Calu3 (cell line): ENCODE data around the gene SEL1L. TPM values are rescaled to one million over a fixed set of nuclear protein-coding genes. Genes with fewer than 3 reads are reported as not detected.

Source experiments
- BruUV-seq: library from RNA; stranded (reverse); fragments of 400-500 nt; replicated peaks from 2 replicates; lab custom pipeline; 2021; lab: Mats Ljungman, UMichigan
- CTCF ChIA-PET: fragments of 300-600 bp; sonication (Branson Sonifier 250); formaldehyde crosslinking; loops from one replicate; lab custom pipeline; 2022; ENCODE audit warnings: antibody characterized with exemption; lab: Charles Lee
- DNase-seq: peaks from one replicate; pipeline ENCODE4 v3.0.0; 2022
- H3K27ac Mint-ChIP-seq: one replicate; pipeline ENCODE4 v1.8.0; 2022; ENCODE audit warnings: mixed read lengths; ENCODE audit not compliant: unreplicated experiment
- H3K27me3 Mint-ChIP-seq: one replicate; pipeline ENCODE4 v1.8.0; 2022; ENCODE audit warnings: mixed read lengths; ENCODE audit not compliant: unreplicated experiment
- H3K36me3 Mint-ChIP-seq: one replicate; pipeline ENCODE4 v1.8.0; 2022; ENCODE audit warnings: mild to moderate bottlenecking, moderate library complexity, mixed read lengths; ENCODE audit not compliant: insufficient read depth, unreplicated experiment
- H3K4me1 Mint-ChIP-seq: one replicate; pipeline ENCODE4 v1.8.0; 2022; ENCODE audit warnings: mild to moderate bottlenecking, low read depth, mixed read lengths; ENCODE audit not compliant: unreplicated experiment
- H3K4me3 Mint-ChIP-seq: one replicate; pipeline ENCODE4 v1.8.0; 2022; ENCODE audit warnings: mild to moderate bottlenecking, low read depth, moderate library complexity, mixed read lengths; ENCODE audit not compliant: unreplicated experiment
- H3K9me3 Mint-ChIP-seq: one replicate; pipeline ENCODE4 v1.8.0; 2022; ENCODE audit warnings: low read depth, mixed read lengths; ENCODE audit not compliant: unreplicated experiment
- CTCF ChIP-seq: fragments of 200-600 bp; IDR thresholded peaks from one replicate; pipeline ENCODE4 v1.8.0; 2022; ENCODE audit warnings: antibody characterized with exemption; ENCODE audit not compliant: unreplicated experiment
- intact Hi-C: fragments of 100-400 bp; cut with micrococcal nuclease; formaldehyde crosslinking; loops from one replicate; pipeline ENCODE4 v1.10.0; 2022; ENCODE audit not compliant: unreplicated experiment
- total RNA-seq: library from RNA; stranded (reverse); gene quantifications from 2 replicates; pipeline ENCODE4 v1.2.3, GENCODE V29; 2022

Gene SEL1L
- total RNA-seq, 1 experiment from 2014 or later: 95.4 TPM

GRCh38 chr14:81567302-81567701 is 33.6 kb upstream of the SEL1L start:
- BruUV-seq: no TSS peak
- H3K36me3 Mint-ChIP-seq: no peaks in the 10 kb centered on the region
- no peaks in the 10 kb centered on the region for H3K9me3 Mint-ChIP-seq
- H3K27ac Mint-ChIP-seq: no peak overlapping the region
- intact Hi-C loops: no loop called here
- CTCF ChIA-PET: no interaction called here
- TF ChIP-seq CTCF: no peak
- H3K4me1 Mint-ChIP-seq: no peaks in the 10 kb centered on the region
- DNase-seq: no peak
- no peak overlapping the region for H3K4me3 Mint-ChIP-seq
- H3K27me3 Mint-ChIP-seq: peaks cover 41% of the 10 kb centered on the region

GRCh38 chr14:81565441-81566290 is 32.0 kb upstream of the SEL1L start:
- Mint-ChIP-seq H3K36me3 (no peaks in the 10 kb centered on the region), H3K4me3 (no peak overlapping the region), H3K27me3 (peaks cover 53% of the 10 kb centered on the region), H3K9me3 (no peaks in the 10 kb centered on the region), H3K27ac (no peak overlapping the region), H3K4me1 (no peaks in the 10 kb centered on the region)
- peak; percentile 11 for DNase-seq
- CTCF ChIA-PET: interaction anchor here (1.1 kb wide), 1 partner anchor 32 kb away, joined by 4 read pairs; the partner anchor contains the start of gene SEL1L
- TF ChIP-seq CTCF: peak; percentile 27
- BruUV-seq: no TSS peak
- intact Hi-C loops: no loop called here

- H3K27ac Mint-ChIP-seq: no peak overlapping the region
- no peaks in the 10 kb centered on the region for H3K36me3 Mint-ChIP-seq
- peaks cover 36% of the 10 kb centered on the region for H3K27me3 Mint-ChIP-seq
- no peak overlapping the region for H3K4me3 Mint-ChIP-seq
- no peaks in the 10 kb centered on the region for H3K4me1 Mint-ChIP-seq
- DNase-seq: no peak
- intact Hi-C loops: no loop called here
- CTCF ChIA-PET: no interaction called here
- no peak for TF ChIP-seq CTCF
- no peaks in the 10 kb centered on the region for H3K9me3 Mint-ChIP-seq
- BruUV-seq: no TSS peak
Measured at GRCh38 chr14:81562818-81563217, 29.2 kb upstream of the SEL1L start.

GRCh38 chr14:81561084-81561775 is 27.6 kb upstream of the SEL1L start:
- CTCF ChIA-PET: no interaction called here

More at GRCh38 chr14:81561084-81561775, 27.6 kb upstream of the SEL1L start:
- TF ChIP-seq CTCF: no peak
- peaks cover 25% of the 10 kb centered on the region for H3K27me3 Mint-ChIP-seq
- no peaks in the 10 kb centered on the region for H3K4me1 Mint-ChIP-seq
- H3K36me3 Mint-ChIP-seq: no peaks in the 10 kb centered on the region
- intact Hi-C loops: no loop called here
- no TSS peak for BruUV-seq
- no peak overlapping the region for H3K27ac Mint-ChIP-seq
- no peaks in the 10 kb centered on the region for H3K9me3 Mint-ChIP-seq
- no peak for DNase-seq
- no peak overlapping the region for H3K4me3 Mint-ChIP-seq
